GM12872 (cell line): ENCODE data around the gene FGF18.

Source experiments
- CTCF ChIP-seq: IDR thresholded peaks from 3 replicates; pipeline ENCODE4 v1.5.1; 2011; ENCODE audit warnings: low read depth, mild to moderate bottlenecking, low read length, moderate library complexity; ENCODE audit not compliant: insufficient read depth

Gene FGF18

GRCh38 chr5:171477666-171478065 is 58.2 kb downstream of the FGF18 start:
- no peak for TF ChIP-seq CTCF

DNA sequence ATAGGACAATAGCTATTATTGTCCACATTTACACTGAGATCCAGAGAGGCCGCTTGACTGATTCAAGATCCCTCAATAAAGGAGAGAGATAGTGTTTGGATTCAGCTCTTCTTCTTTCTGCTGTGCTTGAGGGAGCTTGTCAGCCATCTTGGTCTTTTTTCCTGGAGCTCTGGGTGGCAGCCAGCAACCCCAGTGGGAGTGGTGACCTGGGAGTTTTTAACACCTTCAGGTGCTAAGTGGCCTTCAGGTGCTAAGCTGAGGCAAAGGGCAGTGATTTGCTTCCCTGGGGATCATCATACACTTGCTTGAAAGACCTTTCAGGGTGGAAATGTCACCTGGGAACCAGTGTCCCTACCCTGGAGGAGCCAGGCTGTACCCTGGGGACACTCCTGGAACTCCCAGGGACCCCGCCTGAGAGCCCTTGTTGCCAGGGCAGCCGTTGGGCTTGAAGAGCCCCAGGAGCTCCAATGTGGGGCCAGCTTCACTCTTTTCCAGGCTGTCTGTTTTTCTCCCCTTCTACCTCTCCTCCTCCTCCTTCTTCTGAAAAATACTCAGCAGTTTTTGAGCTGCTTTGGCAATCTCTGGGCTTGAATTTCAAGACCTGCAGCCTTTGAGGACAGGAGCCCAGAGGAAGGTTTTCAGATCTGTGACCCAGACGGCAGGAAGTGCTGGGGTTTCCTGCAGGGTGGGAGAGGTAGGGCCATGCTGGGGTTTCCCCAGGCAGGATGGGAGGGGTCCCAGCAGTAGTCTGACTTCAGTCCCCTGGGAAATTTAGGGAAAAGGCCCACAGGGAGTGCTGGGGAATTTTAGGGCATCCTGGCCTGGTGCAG is 59.7 kb downstream of the FGF18 start:
- no peak for TF ChIP-seq CTCF

- no peak for TF ChIP-seq CTCF
Observed at GRCh38 chr5:171479776-171480125, 60.3 kb downstream of the FGF18 start.

- no peak for TF ChIP-seq CTCF
Observed at GRCh38 chr5:171480239-171480638, 60.8 kb downstream of the FGF18 start.

GRCh38 chr5:171481571-171482433 is 62.4 kb downstream of the FGF18 start:
- no peak for TF ChIP-seq CTCF

GRCh38 chr5:171482434-171482730 is 62.9 kb downstream of the FGF18 start:
- no peak for TF ChIP-seq CTCF

DNA sequence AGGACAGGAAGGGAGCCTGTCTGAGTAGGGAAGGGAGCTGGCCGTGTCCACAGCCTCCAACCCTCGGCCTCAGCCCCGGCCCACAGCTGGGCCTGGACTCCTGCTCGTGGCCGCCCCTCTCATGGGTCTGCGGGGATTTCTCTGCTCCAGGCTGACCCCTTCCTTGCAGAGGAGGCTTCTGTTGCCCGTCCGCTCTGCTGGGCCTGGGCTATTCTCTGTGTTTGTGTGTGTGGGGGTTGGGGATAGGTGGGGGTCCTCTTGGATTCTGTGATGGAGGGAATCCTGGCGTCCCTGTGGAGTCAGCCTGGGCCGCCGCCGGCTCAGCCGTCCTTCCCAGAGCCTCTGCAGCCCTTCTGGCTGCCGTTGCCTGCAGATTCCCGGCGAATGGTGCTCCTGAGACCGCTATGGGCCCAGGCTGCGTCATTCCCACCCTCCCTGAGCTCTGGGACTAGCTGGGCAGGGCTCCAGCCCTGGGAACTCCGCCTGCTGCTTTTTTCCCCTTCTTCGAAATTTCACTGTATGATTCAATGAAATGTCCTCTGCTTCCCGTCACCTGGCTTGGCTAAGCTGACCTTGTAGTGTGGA is 64.2 kb downstream of the FGF18 start:
- TF ChIP-seq CTCF, result no peak
